GM19328 (cell line): ENCODE measurements around the gene CALN1.

Experiments used
- ATAC-seq: cut with Tn5 transposase; IDR thresholded peaks from one replicate; pipeline ENCODE4 v1.9.1; 2021; ENCODE audit warnings: mild to moderate bottlenecking, moderate library complexity; ENCODE audit not compliant: unreplicated experiment

Gene CALN1

GRCh38 chr7:72196176-72196575 lies 216.0 kb downstream of the CALN1 start:
- no peak for ATAC-seq

GRCh38 chr7:72190919-72191318 lies 221.2 kb downstream of the CALN1 start:
- no peak for ATAC-seq

GRCh38 chr7:72190146-72190545 lies 222.0 kb downstream of the CALN1 start:
- no peak for ATAC-seq

GRCh38 chr7:72187179-72187578 lies 225.0 kb downstream of the CALN1 start:
- ATAC-seq: no peak

GRCh38 chr7:72183835-72184234 lies 228.3 kb downstream of the CALN1 start:
- ATAC-seq: no peak

- ATAC-seq: no peak
Measured at GRCh38 chr7:72182036-72182435, 230.1 kb downstream of the CALN1 start.

DNA sequence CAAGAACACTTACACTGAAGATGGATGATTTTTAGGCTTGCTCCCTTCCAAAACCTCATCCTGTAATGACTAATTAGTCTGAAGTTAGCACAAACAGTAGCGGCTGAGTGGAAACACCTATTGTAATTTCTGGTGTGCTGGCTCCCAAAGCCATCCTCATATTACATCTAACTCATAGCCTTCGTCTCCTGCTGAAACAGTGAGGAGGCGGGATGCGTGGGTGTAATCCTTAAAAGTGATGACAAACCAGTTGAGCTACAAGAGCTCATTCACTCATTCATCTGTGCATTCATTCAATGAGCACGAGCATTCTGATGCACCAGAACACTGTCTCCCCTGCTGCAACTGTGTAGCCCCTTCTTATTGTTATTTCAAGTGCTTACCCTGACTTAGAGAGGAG lies 235.3 kb downstream of the CALN1 start:
- no peak for ATAC-seq

- no peak for ATAC-seq
Measured at GRCh38 chr7:72170475-72170874, 241.7 kb downstream of the CALN1 start.

- no peak for ATAC-seq
Measured at GRCh38 chr7:72163271-72163670, 248.9 kb downstream of the CALN1 start.

DNA sequence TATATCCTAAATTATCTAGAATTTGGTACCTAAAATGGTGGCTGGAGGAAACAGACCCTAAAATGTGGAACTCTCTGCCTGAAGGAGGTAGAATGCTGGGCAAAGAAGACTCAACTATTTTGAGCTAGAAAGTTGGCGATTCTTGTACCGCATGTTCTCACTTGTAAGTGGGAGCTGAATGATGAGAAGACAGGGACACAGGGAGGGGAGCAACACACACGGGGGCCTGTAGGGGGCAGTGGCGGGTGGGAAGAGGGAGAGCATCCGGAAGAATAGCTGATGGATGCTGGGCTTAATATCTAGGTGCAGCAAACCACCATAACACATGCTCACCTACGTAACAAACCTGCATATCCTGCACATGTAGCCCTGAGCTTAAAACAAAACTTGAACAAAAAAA lies 250.6 kb downstream of the CALN1 start:
- ATAC-seq: no peak

DNA sequence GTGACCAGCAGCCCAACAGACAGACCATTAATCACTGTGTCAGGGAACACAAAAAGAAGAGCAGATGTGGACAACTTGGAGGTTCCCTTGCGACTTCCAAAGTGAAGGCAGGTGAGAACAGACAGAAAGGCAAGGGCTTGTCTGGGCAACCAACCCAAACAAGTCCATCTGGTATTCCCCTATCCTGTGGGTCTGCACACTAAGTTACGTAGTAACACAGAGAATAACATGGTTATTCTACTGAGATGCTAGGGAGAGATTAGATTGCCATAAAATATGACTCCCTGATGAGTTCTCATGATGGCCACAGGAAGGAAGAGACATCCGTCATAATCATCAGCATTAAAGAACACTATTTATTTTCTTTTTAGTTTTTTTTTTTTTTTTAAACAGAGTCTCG lies 252.2 kb downstream of the CALN1 start:
- no peak for ATAC-seq

DNA sequence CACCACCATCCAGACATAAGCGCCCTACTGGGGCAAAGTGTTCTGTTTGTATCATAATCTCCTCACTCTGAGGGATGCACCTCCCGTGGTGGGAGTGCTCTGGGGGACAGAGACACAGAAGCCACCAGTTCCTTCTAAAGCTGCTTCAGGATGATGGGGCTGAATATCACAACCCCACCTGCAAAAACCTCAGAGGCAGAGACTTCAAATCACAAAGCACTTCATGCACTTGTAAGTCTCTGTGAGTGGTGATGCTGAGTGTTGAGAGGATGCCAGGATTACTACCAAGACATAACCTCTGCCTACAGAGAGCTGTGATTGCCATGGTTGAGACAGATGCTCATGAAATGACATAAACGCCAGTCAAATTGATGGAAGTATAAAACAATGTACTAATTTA lies 255.5 kb downstream of the CALN1 start:
- no peak for ATAC-seq

- no peak for ATAC-seq
Measured at GRCh38 chr7:72153132-72153512, 259.0 kb downstream of the CALN1 start.

DNA sequence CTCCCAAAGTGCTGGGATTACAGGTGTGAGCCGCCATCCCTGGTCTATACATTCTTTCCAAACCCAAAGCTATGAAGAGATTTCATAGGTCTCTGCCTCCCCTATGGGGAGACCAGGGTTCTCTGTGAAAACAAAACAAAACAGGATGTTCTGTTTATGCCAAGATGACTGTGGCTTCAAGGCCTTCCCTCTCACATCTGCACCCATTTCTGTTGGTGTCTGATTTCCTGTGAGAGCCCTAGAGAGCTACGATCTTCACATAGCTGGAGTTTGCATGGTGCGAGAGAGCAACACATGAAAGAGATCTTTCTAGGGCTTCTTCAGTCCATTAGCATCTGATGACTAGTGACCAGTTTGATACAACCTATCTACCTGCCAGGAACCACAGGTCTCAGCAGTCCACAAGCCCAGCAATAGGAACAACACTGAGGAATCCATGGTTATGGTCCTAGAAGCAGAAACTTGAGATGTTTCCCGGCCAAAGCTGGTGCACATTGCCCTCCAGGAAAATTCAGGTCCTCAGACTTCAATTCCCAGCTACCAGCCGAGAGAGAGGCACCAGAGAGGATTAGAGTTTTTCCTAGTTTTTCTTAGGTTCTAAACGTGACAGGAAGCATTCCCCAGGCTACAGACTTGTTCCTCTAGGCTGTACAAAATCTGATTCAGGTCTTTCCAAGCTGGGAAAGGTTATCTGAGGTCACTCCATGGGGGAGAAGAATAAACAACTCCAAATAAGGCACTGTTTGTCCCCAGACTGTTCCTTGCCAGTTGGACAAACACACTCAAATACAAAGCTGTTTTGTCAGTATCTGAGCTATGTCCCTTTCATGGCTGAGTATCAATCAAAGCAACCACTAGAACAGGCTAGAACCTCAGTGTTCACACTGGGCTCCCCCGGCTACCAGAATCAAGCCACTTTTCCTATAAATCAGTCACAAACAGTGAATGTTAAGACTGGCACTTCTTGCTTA lies 259.7 kb downstream of the CALN1 start:
- no peak for ATAC-seq

DNA sequence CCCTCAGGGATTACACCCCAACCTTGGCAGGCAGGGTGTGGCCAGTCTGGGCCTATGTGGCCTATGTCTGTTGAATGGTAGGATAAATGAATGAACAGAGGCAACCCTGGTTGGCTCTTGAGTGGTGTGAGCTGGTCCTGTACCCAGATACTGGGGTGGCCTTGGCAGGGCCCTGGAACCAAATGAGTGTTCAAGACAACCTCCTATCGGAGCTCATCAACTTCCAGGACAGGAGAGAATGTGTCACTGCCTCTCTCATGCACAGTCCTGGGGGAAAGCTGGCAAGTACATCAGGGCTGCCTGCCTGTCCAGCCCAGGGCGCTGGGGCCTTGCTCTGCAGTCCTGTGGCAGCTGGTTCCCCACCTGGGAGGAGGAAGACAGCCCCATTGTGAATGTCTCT lies 271.6 kb downstream of the CALN1 start:
- ATAC-seq: no peak

DNA sequence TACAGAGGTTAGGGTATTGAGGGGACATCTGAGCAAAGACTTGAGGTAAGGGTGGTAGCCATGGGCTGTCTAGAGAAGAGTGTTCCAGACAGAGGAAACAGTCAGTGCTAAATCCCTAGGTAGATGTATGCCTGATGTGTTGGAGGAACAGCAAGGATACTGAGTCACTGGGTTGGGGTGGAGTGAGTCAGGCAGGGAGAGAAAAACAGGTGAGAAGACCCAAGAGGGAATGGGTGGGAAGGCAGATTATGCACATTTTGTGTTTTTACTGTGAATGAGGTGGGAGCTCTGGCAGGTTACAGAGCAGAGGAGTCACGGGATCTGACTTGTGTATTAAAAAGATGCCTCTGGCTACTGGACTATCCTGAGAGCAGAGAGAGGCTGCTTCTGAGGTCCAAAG lies 285.0 kb downstream of the CALN1 start:
- ATAC-seq: no peak

- ATAC-seq: no peak
Measured at GRCh38 chr7:72123913-72124312, 288.2 kb downstream of the CALN1 start.

GRCh38 chr7:72118366-72118765 lies 293.8 kb downstream of the CALN1 start:
- ATAC-seq: no peak

DNA sequence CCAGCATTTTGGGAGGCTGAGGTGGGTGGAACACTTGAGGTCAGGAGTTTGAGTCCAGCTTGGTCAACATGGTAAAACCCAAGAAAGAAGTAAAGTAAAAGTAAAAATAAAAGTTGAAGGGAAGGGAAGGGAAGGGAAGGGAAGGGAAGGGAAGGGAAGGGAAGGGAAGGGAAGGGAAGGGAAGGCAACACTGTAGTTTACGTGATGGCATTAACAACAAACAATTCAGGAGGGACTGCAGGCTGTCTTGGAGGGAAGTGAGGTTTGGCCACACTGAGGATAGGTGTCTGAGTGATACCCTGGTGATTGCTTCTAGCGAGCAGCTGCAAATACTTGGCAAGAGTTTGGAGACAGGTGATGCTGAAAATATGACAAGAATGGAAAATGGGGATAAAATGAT lies 298.0 kb downstream of the CALN1 start:
- ATAC-seq: no peak

- ATAC-seq: no peak
Measured at GRCh38 chr7:72112992-72113391, 299.1 kb downstream of the CALN1 start.

DNA sequence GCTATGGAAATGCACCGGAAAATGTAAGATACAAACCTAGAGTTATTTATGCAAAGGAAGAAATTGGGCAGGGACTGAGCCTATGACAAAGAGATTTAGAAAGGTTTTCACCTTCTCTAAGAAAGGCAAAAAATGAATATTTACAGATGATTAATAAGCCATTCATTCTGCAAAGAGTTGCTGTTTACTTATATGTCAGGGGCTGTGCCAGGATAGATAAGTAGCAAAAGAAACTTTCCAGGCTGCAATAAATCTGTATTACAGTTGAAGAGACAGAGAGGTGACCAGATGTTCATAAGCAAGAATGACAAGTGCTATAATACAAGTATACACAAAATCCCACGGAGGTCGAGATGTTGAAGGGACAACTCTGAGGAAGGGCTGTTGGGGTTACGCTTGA lies 299.6 kb downstream of the CALN1 start:
- ATAC-seq: no peak

DNA sequence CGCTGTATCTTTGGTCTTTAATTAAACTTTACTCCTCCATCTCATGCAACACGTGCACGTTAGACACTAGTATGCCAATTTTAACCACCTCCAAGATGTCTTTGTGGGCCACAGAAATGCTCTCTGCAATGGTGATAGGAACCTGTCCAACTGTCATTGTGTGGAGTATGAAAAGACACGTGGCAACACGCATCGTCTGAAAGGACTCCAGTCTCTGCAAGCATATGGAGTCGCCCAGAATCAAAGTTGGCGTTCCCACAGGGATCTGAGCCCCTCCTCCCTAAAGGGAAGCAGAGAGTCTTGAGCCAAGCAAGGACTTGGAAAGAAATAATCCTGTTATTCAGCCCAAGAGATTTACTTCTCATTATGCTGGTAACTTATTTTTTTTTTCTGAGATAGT lies 301.1 kb downstream of the CALN1 start:
- ATAC-seq: no peak

DNA sequence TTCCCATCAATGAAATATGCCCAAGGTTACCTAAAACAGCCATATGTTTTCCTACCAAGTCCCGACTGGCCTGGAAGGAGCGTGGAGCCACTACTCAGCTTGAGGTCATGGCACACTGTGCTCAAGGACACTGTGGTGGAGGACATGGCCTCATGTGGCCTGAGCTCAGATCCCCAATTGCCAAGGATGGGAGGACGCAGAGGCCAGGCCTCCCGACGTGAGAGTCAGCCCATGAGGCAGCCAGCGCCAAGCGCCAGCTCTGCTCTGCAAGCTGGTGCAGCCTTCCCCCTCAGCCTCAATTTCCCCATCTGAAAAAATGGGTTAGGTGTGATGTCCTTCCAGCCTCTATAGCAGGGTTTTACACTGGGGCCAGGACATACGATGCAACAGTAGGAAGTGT lies 302.6 kb downstream of the CALN1 start:
- no peak for ATAC-seq
